AG04449 (cell line): ENCODE measurements around the gene DBNDD2.

Experiments used
- CTCF ChIA-PET: fragments of 350-600 bp; formaldehyde crosslinking; extraction: SDS; loops from one replicate; lab custom pipeline; 2021; ENCODE audit warnings: antibody characterized with exemption; lab: Yijun Ruan, JAX
- POLR2A ChIA-PET: fragments of 400-600, 350-600 bp; formaldehyde crosslinking; extraction: SDS; loops from one replicate; lab custom pipeline; 2020; ENCODE audit warnings: antibody characterized with exemption, inconsistent platforms; lab: Yijun Ruan, JAX
- DNase-seq: peaks from one replicate; pipeline ENCODE4 v3.0.0-alpha.2; 2010; ENCODE audit warnings: low read depth, low spot score
- H3K4me3 ChIP-seq: 2 replicates; pipeline ENCODE4 v1.5.1; 2011; ENCODE audit warnings: low read depth, mild to moderate bottlenecking, control low read depth, low read length
- TF ChIP-seq, protein P1 (sequence below): IDR thresholded peaks from one replicate; pipeline ENCODE4 v1.5.1; 2011; ENCODE audit warnings: mild to moderate bottlenecking, moderate library complexity, low read length, control low read depth, inconsistent platforms; ENCODE audit not compliant: insufficient read depth; ENCODE audit errors: missing control alignments

Gene DBNDD2

GRCh38 chr20:45374101-45374467 is 34.0 kb upstream of the DBNDD2 start:
- DNase-seq, result no peak
- peak overlapping the region; percentile 55 for H3K4me3 ChIP-seq
- POLR2A ChIA-PET, result interaction anchor here (0.7 to 2.0 kb wide), 5 partner anchors 25 to 179 kb away, joined by 3 to 10 read pairs (median 5); no protein-coding TSS in a partner anchor
- CTCF ChIA-PET, result interaction anchor here (0.6 to 11.8 kb wide), 35 partner anchors 11 to 400 kb away, joined by 3 to 191 read pairs (median 7); partner anchors contain the start of genes DBNDD2, PIGT and SYS1
- TF ChIP-seq, protein P1, sequence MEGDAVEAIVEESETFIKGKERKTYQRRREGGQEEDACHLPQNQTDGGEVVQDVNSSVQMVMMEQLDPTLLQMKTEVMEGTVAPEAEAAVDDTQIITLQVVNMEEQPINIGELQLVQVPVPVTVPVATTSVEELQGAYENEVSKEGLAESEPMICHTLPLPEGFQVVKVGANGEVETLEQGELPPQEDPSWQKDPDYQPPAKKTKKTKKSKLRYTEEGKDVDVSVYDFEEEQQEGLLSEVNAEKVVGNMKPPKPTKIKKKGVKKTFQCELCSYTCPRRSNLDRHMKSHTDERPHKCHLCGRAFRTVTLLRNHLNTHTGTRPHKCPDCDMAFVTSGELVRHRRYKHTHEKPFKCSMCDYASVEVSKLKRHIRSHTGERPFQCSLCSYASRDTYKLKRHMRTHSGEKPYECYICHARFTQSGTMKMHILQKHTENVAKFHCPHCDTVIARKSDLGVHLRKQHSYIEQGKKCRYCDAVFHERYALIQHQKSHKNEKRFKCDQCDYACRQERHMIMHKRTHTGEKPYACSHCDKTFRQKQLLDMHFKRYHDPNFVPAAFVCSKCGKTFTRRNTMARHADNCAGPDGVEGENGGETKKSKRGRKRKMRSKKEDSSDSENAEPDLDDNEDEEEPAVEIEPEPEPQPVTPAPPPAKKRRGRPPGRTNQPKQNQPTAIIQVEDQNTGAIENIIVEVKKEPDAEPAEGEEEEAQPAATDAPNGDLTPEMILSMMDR, result no peak

DNA sequence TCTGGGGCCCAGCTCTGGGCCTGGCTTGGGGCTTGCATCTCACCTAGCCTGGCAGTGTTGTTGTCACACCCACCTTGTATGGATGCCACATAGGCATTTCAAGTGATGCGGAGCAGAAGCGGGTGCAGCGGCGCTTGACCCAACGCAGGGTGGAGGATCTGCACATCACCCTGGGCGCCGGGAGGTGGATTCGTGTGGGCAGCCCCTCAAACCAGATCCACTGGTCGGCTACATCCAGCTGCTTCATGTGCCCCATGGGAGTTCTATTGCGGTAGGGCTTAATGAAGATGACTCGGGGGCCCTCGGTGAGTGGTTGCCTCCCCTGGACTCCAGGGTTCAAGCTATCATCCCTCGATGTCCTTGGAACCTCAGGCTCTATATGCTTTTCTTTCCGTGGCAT is 33.1 kb upstream of the DBNDD2 start:
- TF ChIP-seq, protein P1, result no peak
- H3K4me3 ChIP-seq, result no peak overlapping the region
- no peak for DNase-seq
- POLR2A ChIA-PET, result no interaction called here
- CTCF ChIA-PET, result interaction anchor here (1.3 to 11.8 kb wide), 12 partner anchors 13 to 399 kb away, joined by 3 to 191 read pairs (median 16); partner anchors contain the start of genes PIGT and SYS1

DNA sequence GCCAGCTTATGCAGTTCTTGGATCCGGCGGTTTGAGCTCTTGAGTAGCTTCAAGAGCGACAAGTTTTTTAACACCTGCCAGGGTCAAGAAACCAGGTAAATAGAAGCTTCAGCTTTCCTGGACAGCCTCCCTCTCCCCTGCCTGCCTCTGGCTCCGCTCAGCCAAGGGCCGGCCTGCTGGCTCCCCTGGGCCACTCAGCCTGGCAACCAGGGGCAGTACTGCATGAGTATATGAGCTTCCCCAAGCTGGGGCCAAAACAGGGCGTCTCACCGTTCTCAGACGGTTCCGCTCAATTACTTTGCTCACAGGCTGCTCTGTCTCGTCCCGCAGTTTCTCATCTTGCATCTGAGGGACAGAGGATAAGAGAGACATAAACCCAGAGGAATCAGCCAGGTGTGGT is 30.8 kb upstream of the DBNDD2 start:
- CTCF ChIA-PET, result interaction anchor here (1.5 to 11.8 kb wide), 4 partner anchors 15 to 394 kb away, joined by 5 to 191 read pairs (median 107); partner anchors contain the start of gene SYS1
- TF ChIP-seq, protein P1, result no peak
- H3K4me3 ChIP-seq, result no peak overlapping the region
- DNase-seq, result no peak
- POLR2A ChIA-PET, result no interaction called here

- DNase-seq, result no peak
- ChIA-PET POLR2A (no interaction called here), CTCF (interaction anchor here (1.6 to 11.0 kb wide), 2 partner anchors 16 to 59 kb away, joined by 4 to 191 read pairs; partner anchors contain the start of gene SYS1)
- no peak within 1 kb of the TSS for H3K4me3 ChIP-seq
- TF ChIP-seq, protein P1, result no peak
These were observed 29.9 kb upstream of the DBNDD2 start, which contains the start of gene TP53TG5 for GRCh38 chr20:45378191-45378590. TSS of gene TP53TG5 (minus strand) at chr20:45378325. CDS start at chr20:45378236, 89 bp downstream.

- DNase-seq, result no peak
- H3K4me3 ChIP-seq, result no peak overlapping the region
- POLR2A ChIA-PET, result no interaction called here
- TF ChIP-seq, protein P1, result no peak
- CTCF ChIA-PET, result interaction anchor here (1.2 to 6.9 kb wide), 4 partner anchors 11 to 50 kb away, joined by 4 to 55 read pairs (median 4); partner anchors contain the start of gene SYS1
These were observed 20.8 kb upstream of the DBNDD2 start for GRCh38 chr20:45387274-45387673.

DNA sequence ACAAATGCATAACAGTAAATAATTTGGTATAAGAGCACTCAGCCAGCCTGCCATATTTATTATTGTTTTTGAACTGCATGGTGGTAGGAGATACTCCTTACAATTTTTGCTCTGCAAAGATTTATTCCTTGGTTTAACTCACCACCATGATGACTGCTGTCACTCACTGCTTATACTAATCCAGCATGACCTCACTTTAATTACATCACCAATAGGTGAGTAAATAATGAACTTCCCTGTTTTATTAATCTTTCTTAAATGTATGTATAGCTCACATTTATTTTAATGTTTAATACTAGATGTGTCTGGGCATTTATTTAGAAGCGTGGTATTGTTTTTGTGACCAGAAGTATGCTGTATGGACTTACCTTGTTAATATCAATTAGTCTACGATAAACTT is 17.2 kb upstream of the DBNDD2 start:
- no peak overlapping the region for H3K4me3 ChIP-seq
- no peak for DNase-seq
- TF ChIP-seq, protein P1, result no peak
- ChIA-PET POLR2A (no interaction called here), CTCF (interaction anchor here (3.2 kb wide), 1 partner anchor 17 kb away, joined by 22 read pairs; no protein-coding TSS in a partner anchor)
